ENCODE data around the gene SLC9A3.
A peak's percentile ranks its signal among the peaks of the same experiment; 100 is the strongest.

The SLC9A3 gene

GRCh38 chr5:471750-472058 is 52.5 kb downstream of the SLC9A3 start:
- Histone ChIP-seq H3K36me3 (ENCODE audit: control insufficient read depth, insufficient read depth, low read length) (peaks cover 6% of the 10 kb centered on the region), H3K4me3 (replicated peaks; ENCODE audit: low read depth, low read length) (peak overlapping the region; percentile 79), H3K27me3 (replicated peaks; ENCODE audit: control insufficient read depth, insufficient read depth, low read length) (no peaks in the 10 kb centered on the region)
- no peak for TF ChIP-seq CTCF (IDR thresholded peaks at IDR 0.05; ENCODE audit: insufficient read depth, low read length, poor library complexity, severe bottlenecking)
- DNase-seq (ENCODE audit: extremely low read depth, insufficient read length), result no peak

GRCh38 chr5:470961-471749 is 53.1 kb downstream of the SLC9A3 start:
- no peak for TF ChIP-seq CTCF (IDR thresholded peaks at IDR 0.05; ENCODE audit: insufficient read depth, low read length, poor library complexity, severe bottlenecking)
- DNase-seq (ENCODE audit: extremely low read depth, insufficient read length), result no peak
- no peaks in the 10 kb centered on the region for H3K27me3 ChIP-seq (replicated peaks; ENCODE audit: control insufficient read depth, insufficient read depth, low read length)
- H3K36me3 ChIP-seq (ENCODE audit: control insufficient read depth, insufficient read depth, low read length), result peaks cover 8% of the 10 kb centered on the region
- peak overlapping the region; percentile 79; the same call in 1 of the 2 replicates for H3K4me3 ChIP-seq (replicated peaks; ENCODE audit: low read depth, low read length)

GRCh38 chr5:469752-470483 is 54.3 kb downstream of the SLC9A3 start:
- H3K36me3 ChIP-seq (ENCODE audit: control insufficient read depth, insufficient read depth, low read length), result peaks cover 13% of the 10 kb centered on the region
- H3K27me3 ChIP-seq (replicated peaks; ENCODE audit: control insufficient read depth, insufficient read depth, low read length), result no peaks in the 10 kb centered on the region
- no peak overlapping the region for H3K4me3 ChIP-seq (replicated peaks; ENCODE audit: low read depth, low read length)
- no peak for TF ChIP-seq CTCF (IDR thresholded peaks at IDR 0.05; ENCODE audit: insufficient read depth, low read length, poor library complexity, severe bottlenecking)
- no peak for DNase-seq (ENCODE audit: extremely low read depth, insufficient read length)

- Histone ChIP-seq H3K36me3 (ENCODE audit: control insufficient read depth, insufficient read depth, low read length) (peaks cover 13% of the 10 kb centered on the region), H3K27me3 (replicated peaks; ENCODE audit: control insufficient read depth, insufficient read depth, low read length) (no peaks in the 10 kb centered on the region), H3K4me3 (replicated peaks; ENCODE audit: low read depth, low read length) (no peak overlapping the region)
- DNase-seq (ENCODE audit: extremely low read depth, insufficient read length), result no peak
- TF ChIP-seq CTCF (IDR thresholded peaks at IDR 0.05; ENCODE audit: insufficient read depth, low read length, poor library complexity, severe bottlenecking), result no peak
Measured at GRCh38 chr5:468401-468800, 55.8 kb downstream of the SLC9A3 start.

- Histone ChIP-seq H3K4me3 (replicated peaks; ENCODE audit: low read depth, low read length) (no peak overlapping the region), H3K27me3 (replicated peaks; ENCODE audit: control insufficient read depth, insufficient read depth, low read length) (no peaks in the 10 kb centered on the region), H3K36me3 (ENCODE audit: control insufficient read depth, insufficient read depth, low read length) (peaks cover 17% of the 10 kb centered on the region)
- DNase-seq (ENCODE audit: extremely low read depth, insufficient read length), result no peak
- no peak for TF ChIP-seq CTCF (IDR thresholded peaks at IDR 0.05; ENCODE audit: insufficient read depth, low read length, poor library complexity, severe bottlenecking)
Measured at GRCh38 chr5:466661-467310, 57.5 kb downstream of the SLC9A3 start.

Data from GM06990 (cell line).